Adrenal gland (tissue), 12 donors: ENCODE results near the gene SORL1. TPM values are rescaled to one million over a fixed set of nuclear protein-coding genes. Genes with fewer than 3 reads are reported as not detected.
A peak's percentile ranks its signal among the peaks of the same experiment; 100 is the strongest.

Experiments
- DNase-seq, 7 donors: peaks; one replicate each; pipeline ENCODE4 v3.0.0-alpha.2; 2019 to 2020
- H3K27ac ChIP-seq, 5 donors: fragments of 200-600 bp; sonication (generic) in 4 of 5; 1 replicate in 3 of 5; 2 replicates in 2 of 5; pipeline versions ENCODE4 v1.5.1 to v1.8.0; 2016 to 2020; ENCODE audit warnings: mild to moderate bottlenecking in 1 of 5
- H3K27me3 ChIP-seq: fragments of 200-600 bp; 2 replicates; pipeline ENCODE4 v1.8.0; 2021
- H3K36me3 ChIP-seq, 2 donors: fragments of 200-600 bp; replicated peaks in 1 of 2; 1 replicate in 1 of 2; 2 replicates in 1 of 2; pipeline versions ENCODE4 v1.5.1 to v1.8.0; 2018 to 2022
- H3K4me1 ChIP-seq, 2 donors: fragments of 200-600 bp; replicated peaks in 1 of 2; 1 replicate in 1 of 2; 2 replicates in 1 of 2; pipeline versions ENCODE4 v1.5.1 to v1.8.0; 2018 to 2021
- H3K4me3 ChIP-seq, 4 donors: fragments of 200-600 bp; sonication (generic) in 3 of 4; one replicate each; pipeline ENCODE4 v1.5.1; 2016 to 2018
- H3K9me3 ChIP-seq, 3 donors: fragments of 200-600 bp; sonication (generic) in 1 of 3; replicated peaks in 1 of 3; 1 replicate in 2 of 3; 2 replicates in 1 of 3; pipeline versions ENCODE4 v1.5.1 to v1.8.0; 2016 to 2021
- POLR2A ChIP-seq, 2 donors: fragments of 450-650 bp; IDR thresholded peaks; one replicate each; pipeline ENCODE4 v1.6.1; 2017; ENCODE audit warnings: antibody characterized with exemption in 2 of 2, mild to moderate bottlenecking in 2 of 2, moderate library complexity in 1 of 2
- WGBS, 4 donors: extraction: QIAGEN DNeasy Blood & Tissue Kit in 2 of 4; methylation state at CpG; one replicate each; pipeline versions ENCODE4 v1.1.5 to v1.1.7; 2013 to 2017; 5-methylcytosine and 5-hydroxymethylcytosine counted together
- intact Hi-C, 2 donors: fragments of 100-400 bp; cut with DNase I; formaldehyde crosslinking; loops; one replicate each; pipeline versions ENCODE4 v1.14.1 to v1.15.0; 2022 to 2023
- polyA plus RNA-seq, 3 donors: library from polyadenylated mRNA; stranded (reverse); fragments of 200-250 nt in 2 of 3; fragments of 350-450 nt in 1 of 3; fragmentation: Illumina TruSeq in 1 of 3; extraction: RNeasy Lipid Tissue Mini Kit (QIAGEN cat#74804) in 1 of 3; gene quantifications; one replicate each; pipeline ENCODE4 v1.2.3, GENCODE V29; 2013 to 2014
- total RNA-seq, 9 donors: library from RNA; depleted of rRNA in 4 of 9; stranded (reverse); fragments of >200 nt in 4 of 9; fragments of 120-200 nt in 1 of 9; fragmentation: NEBNext Ultra II Directional in 1 of 9; extraction: Animal tissue kit (Norgen Biotek cat#: 25700) in 1 of 9; gene quantifications; one replicate each; pipeline versions ENCODE4 v1.1.0 to v1.2.4, GENCODE V29; 2013 to 2023
- TF ChIP-seq, protein P1 (sequence below), 6 experiments: fragments of 450-650 bp in 4 of 6; fragments of 200-600 bp in 2 of 6; sonication (generic) in 1 of 6; IDR thresholded peaks; 1 replicate in 5 of 6; 2 replicates in 1 of 6; pipeline versions ENCODE4 v1.5.1 to v1.8.0; 2016 to 2021; ENCODE audit warnings: antibody characterized with exemption in 6 of 6, mild to moderate bottlenecking in 2 of 6, moderate library complexity in 1 of 6
- donor health status: healthy with polysubstance abuse.
- donor health status: Bipolar disorder and iron deficiency.
- donor health status: DM: yes; HTN: yes; CAD: no.
- donor health status: DM: no; HTN: no; CAD: no.
- donor health status: DM: no; HTN: no; CAD: no.
- donor health status: DM: yes; HTN: yes; CAD: no.

Gene SORL1
- total and polyA plus RNA-seq, 12 donors = 1.0 to 28.6 (median 8.9) TPM

DNA sequence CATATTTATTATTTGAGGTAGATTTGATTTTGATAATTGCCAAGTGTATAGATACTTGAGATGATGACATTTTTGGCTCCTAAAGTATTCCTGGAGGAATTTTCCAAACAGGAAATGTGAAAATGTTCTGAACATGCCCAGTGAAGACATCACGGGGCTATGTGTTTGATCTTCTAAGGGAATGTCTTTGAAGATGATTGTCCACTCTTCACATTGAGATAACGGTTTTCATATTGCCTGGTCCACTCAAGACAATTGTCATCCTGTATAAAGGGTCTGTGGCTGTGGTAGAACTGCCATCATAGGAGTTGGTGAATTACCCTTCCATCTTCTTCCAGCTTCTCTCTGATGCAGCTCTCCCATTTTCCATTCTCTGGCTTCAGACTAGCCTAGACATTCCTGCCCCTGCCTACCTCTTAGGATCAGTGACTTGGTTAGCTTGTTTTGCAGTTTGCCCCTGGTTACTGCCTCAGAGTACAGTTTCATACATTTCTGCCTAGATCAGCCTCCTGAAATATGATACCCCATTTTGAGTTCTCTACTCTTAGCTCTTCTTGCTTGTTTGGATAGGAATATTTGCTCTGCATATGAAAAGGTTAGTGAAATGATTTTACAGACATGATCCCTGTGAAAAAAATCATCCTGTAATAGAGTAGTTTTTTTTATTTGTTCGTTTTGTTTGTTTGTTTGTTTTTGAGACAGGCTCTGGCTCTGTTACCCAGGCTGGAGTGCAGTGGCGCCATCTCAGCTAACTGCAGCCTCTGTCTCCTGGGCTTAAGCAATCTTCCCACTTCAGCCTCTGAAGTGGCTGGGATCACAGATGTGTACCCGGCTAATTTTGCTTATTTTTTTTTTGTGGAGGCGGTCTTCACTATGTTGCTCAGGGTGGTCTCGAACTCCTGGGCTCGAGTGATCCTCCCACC is 112.0 kb downstream of the SORL1 start:
- H3K36me3 ChIP-seq = no peaks in the 10 kb centered on the region
- no peaks in the 10 kb centered on the region for H3K9me3 ChIP-seq
- no peak overlapping the region for H3K4me3 ChIP-seq
- H3K4me1 ChIP-seq = no peaks in the 10 kb centered on the region
- intact Hi-C loops = no loop called here
- TF ChIP-seq, protein P1, sequence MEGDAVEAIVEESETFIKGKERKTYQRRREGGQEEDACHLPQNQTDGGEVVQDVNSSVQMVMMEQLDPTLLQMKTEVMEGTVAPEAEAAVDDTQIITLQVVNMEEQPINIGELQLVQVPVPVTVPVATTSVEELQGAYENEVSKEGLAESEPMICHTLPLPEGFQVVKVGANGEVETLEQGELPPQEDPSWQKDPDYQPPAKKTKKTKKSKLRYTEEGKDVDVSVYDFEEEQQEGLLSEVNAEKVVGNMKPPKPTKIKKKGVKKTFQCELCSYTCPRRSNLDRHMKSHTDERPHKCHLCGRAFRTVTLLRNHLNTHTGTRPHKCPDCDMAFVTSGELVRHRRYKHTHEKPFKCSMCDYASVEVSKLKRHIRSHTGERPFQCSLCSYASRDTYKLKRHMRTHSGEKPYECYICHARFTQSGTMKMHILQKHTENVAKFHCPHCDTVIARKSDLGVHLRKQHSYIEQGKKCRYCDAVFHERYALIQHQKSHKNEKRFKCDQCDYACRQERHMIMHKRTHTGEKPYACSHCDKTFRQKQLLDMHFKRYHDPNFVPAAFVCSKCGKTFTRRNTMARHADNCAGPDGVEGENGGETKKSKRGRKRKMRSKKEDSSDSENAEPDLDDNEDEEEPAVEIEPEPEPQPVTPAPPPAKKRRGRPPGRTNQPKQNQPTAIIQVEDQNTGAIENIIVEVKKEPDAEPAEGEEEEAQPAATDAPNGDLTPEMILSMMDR (IDR thresholded peaks at IDR 0.05) = no peak
- TF ChIP-seq POLR2A (IDR thresholded peaks at IDR 0.05) = no peak
- no peaks in the 10 kb centered on the region for H3K27me3 ChIP-seq
- WGBS, 4 donors = 83 to 87% (median 86%) methylated on average over 8 of the region's 8 CpGs
- no peak for DNase-seq
- H3K27ac ChIP-seq = no peak overlapping the region

DNA sequence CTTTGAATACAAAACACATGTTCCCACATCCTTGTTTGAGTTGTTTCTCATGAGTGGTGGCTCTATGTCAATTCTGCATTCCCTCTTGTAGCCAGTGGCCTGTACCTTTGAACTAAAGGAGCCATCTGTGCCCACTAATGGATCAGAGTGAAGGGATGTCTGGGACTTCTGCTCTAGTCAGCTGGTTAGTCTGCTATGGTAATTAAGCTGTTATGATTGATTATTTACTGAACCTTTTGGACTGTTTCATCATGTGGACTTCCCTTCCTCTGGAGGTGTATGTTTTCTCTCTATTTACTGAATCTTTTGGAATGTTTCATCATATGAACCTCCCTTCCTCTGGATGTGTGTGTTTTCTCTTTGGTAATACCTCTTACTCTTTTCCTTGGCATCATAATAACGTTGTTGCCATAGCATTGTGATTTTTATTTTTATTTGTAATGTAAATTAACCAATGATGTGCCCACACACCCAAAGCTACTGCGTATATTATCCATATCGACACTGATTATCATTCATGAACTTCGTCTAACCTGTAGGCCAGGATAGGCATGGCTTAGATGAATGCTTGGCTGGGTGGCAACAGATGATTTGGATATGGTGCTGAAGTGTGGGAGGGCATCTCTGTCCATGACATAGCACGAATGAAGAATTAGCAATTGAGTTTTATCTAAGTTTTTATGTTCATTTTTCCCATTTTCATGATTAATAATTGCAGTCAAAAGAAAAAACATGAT is 113.0 kb downstream of the SORL1 start:
- H3K4me3 ChIP-seq = no peak overlapping the region
- H3K9me3 ChIP-seq = no peaks in the 10 kb centered on the region
- H3K27ac ChIP-seq = no peak overlapping the region
- intact Hi-C loops = no loop called here
- 81 to 90% (median 89%) methylated on average over 5 of the region's 5 CpGs for WGBS, 4 donors
- DNase-seq = no peak
- H3K4me1 ChIP-seq = no peaks in the 10 kb centered on the region
- no peak for TF ChIP-seq POLR2A (IDR thresholded peaks at IDR 0.05)
- TF ChIP-seq, protein P1 (IDR thresholded peaks at IDR 0.05) = no peak
- no peaks in the 10 kb centered on the region for H3K36me3 ChIP-seq
- H3K27me3 ChIP-seq = no peaks in the 10 kb centered on the region

DNA sequence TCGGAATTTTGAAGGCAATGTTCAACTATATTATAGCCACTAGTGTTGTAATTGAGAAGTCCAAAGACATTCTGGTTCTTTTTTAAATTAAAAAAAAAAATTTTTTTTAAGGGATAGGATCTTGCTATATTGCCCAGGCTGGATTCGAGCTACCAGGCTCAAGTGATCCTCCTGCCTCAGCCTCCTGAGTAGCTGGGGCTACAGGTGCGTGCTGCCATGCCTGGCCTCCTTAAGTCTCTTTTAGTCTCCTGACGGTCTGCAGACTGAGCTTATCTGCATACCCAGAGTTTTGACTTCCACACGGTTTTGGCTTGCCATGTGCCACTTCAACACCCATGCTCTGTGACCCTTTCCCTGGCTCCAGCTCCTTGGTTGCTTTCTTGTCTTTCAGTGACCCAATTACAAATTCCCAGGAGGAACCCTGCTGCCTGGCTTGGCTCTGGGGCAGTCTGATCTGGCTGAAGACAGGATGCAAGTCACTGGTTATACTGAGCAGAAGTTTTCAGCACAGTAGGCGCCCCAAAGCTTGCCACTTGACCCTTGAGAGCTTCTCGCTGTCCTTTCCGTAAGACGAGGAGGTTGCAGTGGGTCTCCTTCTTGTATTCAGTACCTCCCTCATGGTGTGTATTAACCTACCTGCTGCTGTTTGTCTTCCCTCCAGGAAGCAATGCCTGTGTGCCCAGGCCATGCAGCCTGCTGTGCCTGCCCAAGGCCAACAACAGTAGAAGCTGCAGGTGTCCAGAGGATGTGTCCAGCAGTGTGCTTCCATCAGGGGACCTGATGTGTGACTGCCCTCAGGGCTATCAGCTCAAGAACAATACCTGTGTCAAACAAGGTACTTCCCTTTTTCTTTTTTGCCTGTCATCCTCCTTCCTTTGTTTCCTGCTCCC is 114.4 kb downstream of the SORL1 start:
- TF ChIP-seq POLR2A (IDR thresholded peaks at IDR 0.05) = no peak
- TF ChIP-seq, protein P1 (IDR thresholded peaks at IDR 0.05) = no peak
- no peaks in the 10 kb centered on the region for H3K9me3 ChIP-seq
- intact Hi-C loops = no loop called here
- H3K27me3 ChIP-seq = no peaks in the 10 kb centered on the region
- H3K4me3 ChIP-seq = no peak overlapping the region
- 78 to 88% (median 83%) methylated on average over 5 to 9 of the region's 9 CpGs for WGBS, 4 donors
- H3K27ac ChIP-seq = peak overlapping the region in 1 of 5 donors; percentile 12
- H3K4me1 ChIP-seq = no peaks in the 10 kb centered on the region
- no peak for DNase-seq
- no peaks in the 10 kb centered on the region for H3K36me3 ChIP-seq
